K562 (cell line): Measurements from ENCODE around the gene PDE5A. TPM values are rescaled to one million over a fixed set of nuclear protein-coding genes. Genes with fewer than 3 reads are reported as not detected.

ENCODE experiments used
- ATAC-seq: fragments of 200-7000 bp; cut with Tn5 transposase; 3 replicates; pipeline ENCODE4 v1.9.1; 2020; ENCODE audit warnings: moderate library complexity
- BruUV-seq: library from RNA; stranded (reverse); fragments of 400-500 nt; replicated peaks from 2 replicates; lab custom pipeline; 2021; lab: Mats Ljungman, UMichigan
- CTCF ChIA-PET: fragments of 300-600 bp; formaldehyde crosslinking; extraction: SDS; loops from one replicate; lab custom pipeline; 2021; ENCODE audit warnings: low intra/inter-chr PET ratio; lab: Yijun Ruan, JAX
- POLR2A ChIA-PET: fragments of 300-600, 350-650 bp; sonication (Branson Sonifier 250); formaldehyde crosslinking; extraction: SDS; loops from one replicate; lab custom pipeline; 2021; ENCODE audit warnings: antibody characterized with exemption, inconsistent platforms; lab: Yijun Ruan, JAX
- DNase-seq, 4 experiments: peaks; one replicate each; pipeline versions ENCODE4 v3.0.0 to v3.0.0-alpha.2; 2011 to 2018; ENCODE audit warnings: low spot score in 3 of 4, mixed read lengths in 3 of 4; ENCODE audit errors: extremely low read depth in 1 of 4
- FAIRE-seq: peaks from 2 replicates; lab custom pipeline; 2011; peaks lifted over from hg19 to GRCh38; lab: Jason Lieb, UNC
- H2AFZ ChIP-seq: 2 replicates; pipeline ENCODE4 v1.6.0; 2011; ENCODE audit warnings: low read depth, low read length, control low read depth, inconsistent platforms
- H3K27ac ChIP-seq: fragments of 200-600 bp; 3 replicates; pipeline ENCODE4 v1.8.0; 2011; ENCODE audit warnings: low read depth, mild to moderate bottlenecking, control low read depth, inconsistent platforms, low read length, moderate library complexity, mixed read lengths; ENCODE audit errors: extremely low read depth
- H3K27me3 ChIP-seq, 2 experiments: fragments of 300-600 bp in 1 of 2; 2 replicates in 1 of 2; 3 replicates in 1 of 2; pipeline versions ENCODE4 v1.6.0 to v1.8.0; 2011; ENCODE audit warnings: inconsistent platforms in 2 of 2, low read length in 2 of 2, mild to moderate bottlenecking in 1 of 2, mixed read lengths in 1 of 2, moderate library complexity in 1 of 2; ENCODE audit not compliant: control insufficient read depth in 2 of 2, insufficient read depth in 2 of 2
- H3K36me3 ChIP-seq: fragments of 300-600 bp; 3 replicates; pipeline ENCODE4 v1.8.0; 2011; ENCODE audit warnings: mild to moderate bottlenecking, low read length, inconsistent platforms; ENCODE audit not compliant: control insufficient read depth, insufficient read depth
- H3K4me1 ChIP-seq, 2 experiments: fragments of 200-600 bp in 1 of 2; replicated peaks in 1 of 2; 2 replicates in 1 of 2; 3 replicates in 1 of 2; pipeline versions ENCODE4 v1.5.1 to v1.8.0; 2011; ENCODE audit warnings: inconsistent platforms in 2 of 2, low read length in 2 of 2, mild to moderate bottlenecking in 1 of 2, mixed read lengths in 1 of 2, moderate library complexity in 1 of 2; ENCODE audit not compliant: control insufficient read depth in 2 of 2, insufficient read depth in 2 of 2
- H3K4me2 ChIP-seq: 2 replicates; pipeline ENCODE4 v1.6.1; 2011; ENCODE audit warnings: low read length, control low read depth, inconsistent platforms, mixed read lengths; ENCODE audit not compliant: insufficient read depth
- H3K4me3 ChIP-seq: fragments of 200-600 bp; sonication (generic), shearing (Covaris generic); 2 replicates; pipeline ENCODE4 v1.5.1; 2016; ENCODE audit warnings: control low read depth, inconsistent platforms
- H3K79me2 ChIP-seq: fragments of 200-600 bp; 3 replicates; pipeline ENCODE4 v1.8.0; 2011; ENCODE audit warnings: low read length, inconsistent platforms; ENCODE audit not compliant: control insufficient read depth, insufficient read depth
- H3K9ac ChIP-seq, 2 experiments: 2 replicates each; pipeline versions ENCODE4 v1.6.0 to v1.6.1; 2011; ENCODE audit warnings: low read depth in 2 of 2, low read length in 2 of 2, control low read depth in 1 of 2, inconsistent platforms in 1 of 2, mild to moderate bottlenecking in 1 of 2, mixed read lengths in 1 of 2; ENCODE audit not compliant: insufficient read depth in 1 of 2
- H3K9me1 ChIP-seq: one replicate; pipeline ENCODE4 v1.6.0; 2011; ENCODE audit warnings: inconsistent platforms, mild to moderate bottlenecking, low read length, moderate library complexity; ENCODE audit not compliant: control insufficient read depth, insufficient read depth
- H3K9me3 ChIP-seq: replicated peaks from 2 replicates; pipeline ENCODE4 v1.5.1; 2011; ENCODE audit warnings: low read depth, low read length, inconsistent platforms; ENCODE audit not compliant: control insufficient read depth, insufficient read depth
- H4K20me1 ChIP-seq: replicated peaks from 2 replicates; pipeline ENCODE4 v1.6.1; 2011; ENCODE audit warnings: low read length, inconsistent platforms, mixed read lengths; ENCODE audit not compliant: control insufficient read depth, insufficient read depth
- CBFB ChIP-seq: sonication (generic); formaldehyde crosslinking; IDR thresholded peaks from 2 replicates; pipeline ENCODE4 v1.4.0; 2020; ENCODE audit warnings: mild to moderate bottlenecking, missing genetic modification reagents
- CEBPG ChIP-seq, 3 experiments: fragments of 200-800 bp in 1 of 3; sonication (Bioruptor generic) in 1 of 3; sonication (generic) in 1 of 3; formaldehyde crosslinking in 1 of 3; IDR thresholded peaks in 2 of 3; conservative IDR thresholded peaks in 1 of 3; 2 replicates each; pipeline versions ENCODE4 v1.6.1 to v1.8.0; 2016 to 2022; ENCODE audit warnings: missing compliant biosample characterization in 2 of 3, missing genetic modification characterization in 2 of 3, mild to moderate bottlenecking in 1 of 3, missing genetic modification reagents in 1 of 3
- HDAC1 ChIP-seq, 2 experiments: fragments of 450-650 bp; IDR thresholded peaks; 2 replicates each; pipeline ENCODE4 v1.6.1; 2016 to 2017; ENCODE audit warnings: inconsistent platforms in 1 of 2, mild to moderate bottlenecking in 1 of 2, moderate library complexity in 1 of 2
- HEY1 ChIP-seq: fragments of 250-450 bp; sonication (Bioruptor Pico); IDR thresholded peaks from 2 replicates; pipeline ENCODE4 v1.5.0; 2020; ENCODE audit warnings: mild to moderate bottlenecking, moderate library complexity, borderline replicate concordance
- WGBS: fragments of 100-300 bp; shearing (Covaris generic); methylation state at CpG from one replicate; pipeline ENCODE4 v1.1.6; 2016; ENCODE audit warnings: low coverage, mixed read lengths; ENCODE audit not compliant: insufficient coverage; ENCODE audit errors: missing lambda C conversion rate; 5-methylcytosine and 5-hydroxymethylcytosine counted together
- in situ Hi-C: fragments of 300-500 bp; cut with MboI; formaldehyde crosslinking; loops from 4 replicates; pipeline ENCODE4 v1.15.0; 2018; ENCODE audit warnings: inconsistent platforms, mixed read lengths
- intact Hi-C: fragments of 100-400 bp; cut with micrococcal nuclease; formaldehyde crosslinking; loops from 2 replicates; pipeline ENCODE4 v1.14.2; 2022
- polyA plus RNA-seq, 8 experiments: library from polyadenylated mRNA; depleted of rRNA in 4 of 8; stranded (reverse) in 5 of 8; unstranded in 3 of 8; fragments of >200 nt; fragmentation: Nextera tagmentation in 2 of 8; fragmentation: Illumina TruSeq in 1 of 8; extraction: Ambion mirVana in 2 of 8; extraction: Trizol in 1 of 8; gene quantifications; 2 replicates each; pipeline versions ENCODE4 v1.2.1 to v1.2.3, GENCODE V29; 2011 to 2014; ENCODE audit warnings: inconsistent platforms in 1 of 8, missing spikeins in 1 of 8
- total RNA-seq, 7 experiments: library from RNA; depleted of rRNA in 6 of 7; stranded (reverse); fragments of >200 nt in 6 of 7; fragmentation: Illumina TruSeq in 2 of 7; extraction: Trizol in 2 of 7; gene quantifications; 2 replicates each; pipeline versions ENCODE4 v1.2.1 to v1.2.3, GENCODE V29; 2011 to 2021; ENCODE audit warnings: low replicate concordance in 1 of 7

Gene PDE5A
- total and polyA plus RNA-seq, 9 of the 15 experiments (the other 6 are each of a cell fraction or from before 2014, with no cell fraction given): 0.07 to 1.9 (median 0.29) TPM

GRCh38 chr4:119490335-119490734, 138.3 kb downstream of the PDE5A start:
- Histone ChIP-seq H3K4me2 (no peak overlapping the region), H3K9me1 (no peaks in the 10 kb centered on the region), H3K36me3 (peaks cover 34% of the 10 kb centered on the region; the same call in 2 of the 3 replicates), H3K4me1 (no peaks in the 10 kb centered on the region), H3K9ac (no peak overlapping the region), H3K4me3 (no peak overlapping the region), H3K27me3 (no peaks in the 10 kb centered on the region), H3K27ac (no peak overlapping the region), H4K20me1 (no peaks in the 10 kb centered on the region), H3K9me3 (no peaks in the 10 kb centered on the region), H2AFZ (no peak overlapping the region), H3K79me2 (no peaks in the 10 kb centered on the region)
- FAIRE-seq (no peak), ATAC-seq (no peak), DNase-seq (no peak)
- POLR2A ChIA-PET: no interaction called here
- CTCF ChIA-PET: no interaction called here
- in situ Hi-C loops: no loop called here
- no TSS peak for BruUV-seq
- WGBS: 88% methylated on average over 3 of the region's 3 CpGs
- intact Hi-C loops: no loop called here
- TF ChIP-seq HDAC1 (IDR thresholded peaks at IDR 0.05): no peak
- TF ChIP-seq HEY1 (CRISPR knock-in tag): no peak
- TF ChIP-seq CBFB (CRISPR knock-in tag): no peak

- WGBS: 77% methylated on average over 3 of the region's 3 CpGs
Measured at GRCh38 chr4:119489305-119489704, 139.3 kb downstream of the PDE5A start.

More at GRCh38 chr4:119489305-119489704, 139.3 kb downstream of the PDE5A start:
- no peak overlapping the region for H3K9ac ChIP-seq
- no TSS peak for BruUV-seq
- in situ Hi-C loops (no loop called here), intact Hi-C loops (no loop called here)
- ATAC-seq: no peak
- H2AFZ ChIP-seq: no peak overlapping the region
- H3K79me2 ChIP-seq: no peaks in the 10 kb centered on the region
- CTCF ChIA-PET: no interaction called here
- no peaks in the 10 kb centered on the region for H3K9me1 ChIP-seq
- POLR2A ChIA-PET: no interaction called here
- H3K4me3 ChIP-seq: no peak overlapping the region
- H3K9me3 ChIP-seq: no peaks in the 10 kb centered on the region; the same call in 1 of the 2 replicates
- H3K4me1 ChIP-seq: no peaks in the 10 kb centered on the region
- peaks cover 25% of the 10 kb centered on the region; the same call in 2 of the 3 replicates for H3K36me3 ChIP-seq
- no peak for DNase-seq
- no peaks in the 10 kb centered on the region for H4K20me1 ChIP-seq
- TF ChIP-seq CEBPG (CRISPR knock-in tag; IDR thresholded peaks at IDR 0.05): no peak
- TF ChIP-seq CEBPG (tag; conservative IDR thresholded peaks at IDR 0.05 in 1 of 2, IDR thresholded peaks at IDR 0.05 in 1 of 2): no peak
- FAIRE-seq: no peak
- H3K27me3 ChIP-seq: no peaks in the 10 kb centered on the region
- H3K4me2 ChIP-seq: no peak overlapping the region
- no peak overlapping the region for H3K27ac ChIP-seq
